ENCODE results near the gene DNAJB9.
"Not testable (repeated sequence)": the region's sequence is repeated elsewhere in the genome, so short reads cannot be mapped to it uniquely, and the experiment has no call there.

DNAJB9 gene

DNA sequence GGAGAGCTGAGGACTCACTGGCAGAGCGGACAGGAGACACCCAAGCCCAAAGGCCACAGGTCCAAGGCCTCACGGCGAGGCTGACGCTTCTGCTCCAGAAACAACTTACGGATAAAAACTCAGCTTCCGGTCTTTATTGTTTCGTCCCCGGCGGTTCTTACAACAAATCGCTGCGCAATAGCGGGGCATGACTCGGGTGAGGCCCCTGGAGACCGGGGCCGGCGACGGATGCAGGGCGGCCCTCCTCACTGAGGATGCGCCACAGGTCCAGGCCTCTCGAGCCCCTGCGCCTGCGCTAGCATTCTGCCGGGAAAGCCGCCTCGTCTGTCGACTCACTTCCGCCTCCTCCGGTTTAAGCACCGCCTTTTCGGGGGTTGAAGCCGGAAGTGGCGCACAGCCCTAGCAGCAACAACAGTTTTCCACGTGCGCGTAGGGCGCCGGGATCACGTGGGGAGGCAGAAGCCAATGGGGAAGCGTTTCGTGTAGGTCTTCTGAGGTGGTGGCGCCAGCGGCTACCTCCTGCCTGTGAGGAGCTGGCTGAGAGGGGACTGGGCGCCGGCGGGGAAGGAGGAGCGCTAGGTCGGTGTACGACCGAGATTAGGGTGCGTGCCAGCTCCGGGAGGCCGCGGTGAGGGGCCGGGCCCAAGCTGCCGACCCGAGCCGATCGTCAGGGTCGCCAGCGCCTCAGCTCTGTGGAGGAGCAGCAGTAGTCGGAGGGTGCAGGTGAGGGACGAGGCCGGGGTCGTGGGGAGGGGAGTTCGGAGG lies at the start of gene DNAJB9, which contains the start of gene THAP5:
Gene DNAJB9, plus strand, starts transcription at position 494 of the 765 bp plus-strand sequence. CDS start 1,853 bp downstream, outside the sequence.
Gene THAP5, minus strand, starts transcription at position 326 of the 765 bp plus-strand sequence. Its CDS starts 137 bp downstream, at position 189.
- peak; percentile 92 to 99 for DNase-seq (ENCODE audit: low spot score in 2 of 2)
- Mint-ChIP-seq H3K36me3 (peaks cover 75% of the 10 kb centered on the region), H3K27ac (peak within 1 kb of the TSS; percentile 100), H3K4me3 (peak within 1 kb of the TSS; percentile 95), H3K9me3 (no peaks in the 10 kb centered on the region), H3K4me1 (peaks cover 35% of the 10 kb centered on the region)
- ATAC-seq, result peak; percentile 93

- Mint-ChIP-seq H3K27ac (no peak overlapping the region), H3K36me3 (peaks cover 65% of the 10 kb centered on the region), H3K9me3 (no peaks in the 10 kb centered on the region), H3K4me1 (peaks cover 39% of the 10 kb centered on the region), H3K4me3 (no peak overlapping the region)
- ATAC-seq (no peak), DNase-seq (ENCODE audit: low spot score in 2 of 2) (no peak)
These were observed 46.9 kb upstream of the DNAJB9 start for GRCh38 chr7:108522780-108523179.

DNA sequence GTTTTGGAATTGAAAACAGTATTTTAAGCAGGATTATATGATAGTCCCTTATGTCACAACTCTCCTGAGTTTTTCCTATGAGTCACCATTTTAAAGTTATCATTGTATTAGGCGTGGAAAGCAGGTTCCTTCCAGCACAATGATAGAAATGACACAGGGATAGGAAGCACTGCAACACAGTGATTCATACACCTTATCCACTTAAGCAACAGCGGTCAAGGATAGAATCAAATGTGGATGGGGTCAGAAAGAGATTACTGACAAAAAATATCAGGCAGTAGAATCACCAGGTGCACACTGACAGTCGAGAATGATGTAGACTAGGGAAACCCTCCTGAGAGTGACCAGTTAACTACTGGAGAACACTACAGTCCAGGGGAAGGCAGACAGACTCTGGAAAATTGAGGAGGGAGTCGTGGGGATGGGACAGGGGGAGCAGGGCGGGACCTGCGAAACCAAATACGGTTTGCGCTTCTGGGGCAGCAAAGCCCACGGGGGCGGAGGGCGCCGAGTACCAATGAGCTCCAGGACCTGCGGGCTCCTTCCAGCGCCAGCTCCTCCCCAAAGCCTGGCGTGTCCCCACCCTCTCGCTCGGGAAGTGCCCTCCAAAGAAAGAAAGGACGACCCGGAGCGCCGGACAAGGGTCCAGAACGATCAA lies 44.2 kb upstream of the DNAJB9 start:
- Mint-ChIP-seq H3K9me3 (no peaks in the 10 kb centered on the region), H3K27ac (peak overlapping the region; percentile 98), H3K4me1 (peaks cover 36% of the 10 kb centered on the region), H3K4me3 (peak overlapping the region; percentile 91), H3K36me3 (peaks cover 39% of the 10 kb centered on the region)
- DNase-seq (ENCODE audit: low spot score in 2 of 2) (no peak), ATAC-seq (peak; percentile 63)

GRCh38 chr7:108525985-108526767 lies 43.5 kb upstream of the DNAJB9 start, which contains the start of gene PNPLA8:
PNPLA8 (minus strand) TSS chr7:108526135; CDS start chr7:108515491, 10,644 bp downstream.
- Mint-ChIP-seq H3K27ac (peak within 1 kb of the TSS; percentile 98), H3K36me3 (peaks cover 33% of the 10 kb centered on the region), H3K4me1 (peaks cover 31% of the 10 kb centered on the region), H3K9me3 (no peaks in the 10 kb centered on the region), H3K4me3 (peak within 1 kb of the TSS; percentile 91)
- DNase-seq (ENCODE audit: low spot score in 2 of 2) (peak; percentile 99 to 100), ATAC-seq (peak; percentile 95)

- peaks cover 26% of the 10 kb centered on the region for H3K4me1 Mint-ChIP-seq
- ATAC-seq (no peak), DNase-seq (ENCODE audit: low spot score in 2 of 2) (no peak)
These were observed 43.0 kb upstream of the DNAJB9 start for GRCh38 chr7:108526768-108527017.

DNA sequence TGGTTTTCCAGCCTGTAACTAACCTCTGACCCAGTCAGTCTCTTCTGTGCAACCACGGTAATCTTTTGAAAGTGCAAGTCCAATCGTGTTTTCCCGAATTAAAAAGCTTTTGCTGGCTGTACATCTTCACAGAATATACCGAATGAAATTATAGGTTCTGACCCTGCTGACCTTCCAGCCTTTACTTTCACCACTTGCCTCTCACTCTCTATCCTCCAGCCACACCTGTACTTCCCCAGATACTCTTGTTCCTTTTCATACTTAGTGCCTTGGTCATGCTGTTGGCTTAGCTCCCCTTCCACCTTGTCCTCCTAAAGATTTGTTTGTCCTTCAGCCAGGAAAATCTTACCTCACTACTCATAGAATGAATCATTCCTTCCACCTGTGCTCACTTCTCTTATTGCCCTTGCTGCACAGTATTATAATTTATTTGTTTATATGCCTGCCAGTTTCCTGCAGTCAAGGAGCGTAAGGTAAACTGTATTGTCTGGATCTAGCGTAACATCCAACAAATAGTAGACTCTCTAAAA lies 41.4 kb upstream of the DNAJB9 start:
- DNase-seq (ENCODE audit: low spot score in 2 of 2) (no peak), ATAC-seq (no peak)
- no peaks in the 10 kb centered on the region for H3K9me3 Mint-ChIP-seq
- H3K36me3 Mint-ChIP-seq, result peaks cover 17% of the 10 kb centered on the region
- H3K27ac Mint-ChIP-seq, result peak overlapping the region; percentile 16
- peaks cover 19% of the 10 kb centered on the region for H3K4me1 Mint-ChIP-seq
- no peak overlapping the region for H3K4me3 Mint-ChIP-seq

More at GRCh38 chr7:108526768-108527017, 43.0 kb upstream of the DNAJB9 start:
- Mint-ChIP-seq H3K36me3 (peaks cover 28% of the 10 kb centered on the region), H3K4me3 (peak overlapping the region; percentile 91), H3K27ac (peak overlapping the region; percentile 98), H3K9me3 (no peaks in the 10 kb centered on the region)

DNA sequence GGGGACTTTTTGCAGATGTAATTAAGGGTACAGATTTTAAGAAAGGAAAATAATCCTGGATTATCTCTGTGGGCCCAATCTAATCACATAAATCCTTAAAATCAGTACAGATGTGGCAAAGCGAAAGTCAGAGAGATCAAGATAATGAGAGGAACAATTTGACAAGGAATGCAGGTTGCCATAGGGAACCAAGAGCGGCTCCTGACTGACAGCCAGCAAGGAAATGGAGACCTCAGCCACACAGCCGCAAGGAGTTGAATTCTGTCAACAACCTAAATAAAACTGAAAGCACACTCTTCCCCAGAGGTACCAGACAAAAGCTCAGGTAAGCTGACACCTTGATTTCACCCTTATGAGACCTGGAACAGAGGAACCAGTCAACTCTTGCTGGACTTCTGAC lies 40.3 kb upstream of the DNAJB9 start:
- no peak overlapping the region for H3K4me3 Mint-ChIP-seq
- ATAC-seq, result no peak
- H3K9me3 Mint-ChIP-seq, result no peaks in the 10 kb centered on the region
- no peak overlapping the region for H3K27ac Mint-ChIP-seq
- peaks cover 9% of the 10 kb centered on the region for H3K4me1 Mint-ChIP-seq
- DNase-seq (ENCODE audit: low spot score in 2 of 2), result no peak
- H3K36me3 Mint-ChIP-seq, result peaks cover 17% of the 10 kb centered on the region

GRCh38 chr7:108533712-108534111 lies 36.0 kb upstream of the DNAJB9 start:
- no peak overlapping the region for H3K4me3 Mint-ChIP-seq
- no peaks in the 10 kb centered on the region for H3K4me1 Mint-ChIP-seq
- ATAC-seq, result no peak
- H3K9me3 Mint-ChIP-seq, result no peaks in the 10 kb centered on the region
- no peak for DNase-seq (ENCODE audit: low spot score in 2 of 2)
- H3K36me3 Mint-ChIP-seq, result no peaks in the 10 kb centered on the region
- H3K27ac Mint-ChIP-seq, result no peak overlapping the region

- DNase-seq (ENCODE audit: low spot score in 2 of 2), result no peak
- no peaks in the 10 kb centered on the region for H3K9me3 Mint-ChIP-seq
- no peaks in the 10 kb centered on the region for H3K4me1 Mint-ChIP-seq
- H3K36me3 Mint-ChIP-seq, result no peaks in the 10 kb centered on the region
- no peak overlapping the region for H3K27ac Mint-ChIP-seq
- no peak overlapping the region for H3K4me3 Mint-ChIP-seq
- no peak for ATAC-seq
These were observed 34.4 kb upstream of the DNAJB9 start for GRCh38 chr7:108535257-108535656.

DNA sequence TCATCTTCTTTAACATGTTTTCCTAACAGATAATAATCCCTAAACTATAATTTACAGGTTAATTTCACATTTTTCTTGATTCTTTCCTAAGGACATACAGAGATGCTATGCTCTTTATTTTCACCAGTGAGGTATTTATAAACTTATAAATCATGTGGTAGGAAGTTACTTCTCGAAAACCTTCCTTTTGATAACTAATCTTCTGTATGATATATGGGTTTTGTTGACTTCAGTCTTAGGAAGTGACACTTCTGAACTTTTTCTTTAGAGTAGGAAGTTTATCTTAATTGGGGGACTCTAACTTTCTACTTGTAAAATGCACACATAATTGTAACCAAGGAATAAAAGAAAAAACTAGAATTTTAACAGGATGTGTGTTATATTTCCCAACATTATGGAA lies 33.9 kb upstream of the DNAJB9 start:
- DNase-seq (ENCODE audit: low spot score in 2 of 2), result no peak
- H3K36me3 Mint-ChIP-seq, result no peaks in the 10 kb centered on the region
- no peaks in the 10 kb centered on the region for H3K9me3 Mint-ChIP-seq
- H3K27ac Mint-ChIP-seq, result no peak overlapping the region
- H3K4me1 Mint-ChIP-seq, result no peaks in the 10 kb centered on the region
- ATAC-seq, result no peak
- H3K4me3 Mint-ChIP-seq, result no peak overlapping the region

- Mint-ChIP-seq H3K9me3 (no peaks in the 10 kb centered on the region), H3K4me3 (no peak overlapping the region), H3K36me3 (no peaks in the 10 kb centered on the region), H3K4me1 (no peaks in the 10 kb centered on the region), H3K27ac (no peak overlapping the region)
- DNase-seq (ENCODE audit: low spot score in 2 of 2) (no peak), ATAC-seq (no peak)
These were observed 32.4 kb upstream of the DNAJB9 start for GRCh38 chr7:108537229-108537628.

GRCh38 chr7:108538236-108538635 lies 31.4 kb upstream of the DNAJB9 start:
- not testable (repeated sequence) for H3K4me3 Mint-ChIP-seq; DNase-seq (ENCODE audit: low spot score in 2 of 2); H3K36me3 Mint-ChIP-seq; H3K9me3 Mint-ChIP-seq; H3K27ac Mint-ChIP-seq; H3K4me1 Mint-ChIP-seq; ATAC-seq

DNA sequence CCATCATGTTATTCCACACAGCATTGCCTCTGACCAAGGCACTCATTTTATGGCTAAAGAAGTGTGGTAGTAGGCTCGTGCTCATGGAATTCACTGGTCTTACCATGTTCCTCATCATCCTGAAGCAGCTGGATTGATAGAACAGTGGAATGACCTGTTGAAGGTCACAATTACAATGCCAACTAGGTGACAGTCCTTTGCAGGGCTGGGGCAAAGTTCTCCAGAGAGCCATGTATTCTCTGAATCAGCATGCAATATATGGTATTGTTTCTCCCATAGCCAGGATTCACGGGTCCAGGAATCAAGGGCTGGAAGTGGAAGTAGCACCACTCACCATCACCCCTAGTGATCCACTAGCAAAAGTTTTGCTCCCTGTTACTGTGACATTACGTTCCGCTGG lies 31.0 kb upstream of the DNAJB9 start:
- not testable (repeated sequence) for ATAC-seq; DNase-seq (ENCODE audit: low spot score in 2 of 2); H3K27ac Mint-ChIP-seq; H3K9me3 Mint-ChIP-seq; H3K36me3 Mint-ChIP-seq; H3K4me3 Mint-ChIP-seq; H3K4me1 Mint-ChIP-seq

DNA sequence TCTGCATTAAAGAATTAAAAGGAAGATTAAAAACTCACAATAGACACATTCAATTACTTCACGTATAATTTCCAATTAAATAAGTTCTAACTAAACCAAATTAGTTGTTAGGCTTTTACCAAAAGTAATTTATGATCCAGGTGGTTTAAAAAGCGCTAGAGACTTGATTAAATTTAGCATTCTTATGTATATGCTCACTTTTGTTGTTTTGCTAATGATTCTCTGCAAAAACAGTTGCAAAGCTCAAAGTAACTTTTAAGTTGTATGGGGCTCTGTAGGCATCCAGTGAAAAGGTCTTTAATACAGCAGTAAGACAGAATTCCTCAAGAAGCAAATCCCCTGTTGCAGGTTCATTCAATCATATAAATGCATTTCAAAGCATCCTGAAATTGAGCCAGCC lies 28.2 kb upstream of the DNAJB9 start:
- no peaks in the 10 kb centered on the region for H3K4me1 Mint-ChIP-seq
- H3K9me3 Mint-ChIP-seq, result no peaks in the 10 kb centered on the region
- DNase-seq (ENCODE audit: low spot score in 2 of 2) (no peak), ATAC-seq (no peak)
- no peaks in the 10 kb centered on the region for H3K36me3 Mint-ChIP-seq
- no peak overlapping the region for H3K27ac Mint-ChIP-seq
- no peak overlapping the region for H3K4me3 Mint-ChIP-seq

DNA sequence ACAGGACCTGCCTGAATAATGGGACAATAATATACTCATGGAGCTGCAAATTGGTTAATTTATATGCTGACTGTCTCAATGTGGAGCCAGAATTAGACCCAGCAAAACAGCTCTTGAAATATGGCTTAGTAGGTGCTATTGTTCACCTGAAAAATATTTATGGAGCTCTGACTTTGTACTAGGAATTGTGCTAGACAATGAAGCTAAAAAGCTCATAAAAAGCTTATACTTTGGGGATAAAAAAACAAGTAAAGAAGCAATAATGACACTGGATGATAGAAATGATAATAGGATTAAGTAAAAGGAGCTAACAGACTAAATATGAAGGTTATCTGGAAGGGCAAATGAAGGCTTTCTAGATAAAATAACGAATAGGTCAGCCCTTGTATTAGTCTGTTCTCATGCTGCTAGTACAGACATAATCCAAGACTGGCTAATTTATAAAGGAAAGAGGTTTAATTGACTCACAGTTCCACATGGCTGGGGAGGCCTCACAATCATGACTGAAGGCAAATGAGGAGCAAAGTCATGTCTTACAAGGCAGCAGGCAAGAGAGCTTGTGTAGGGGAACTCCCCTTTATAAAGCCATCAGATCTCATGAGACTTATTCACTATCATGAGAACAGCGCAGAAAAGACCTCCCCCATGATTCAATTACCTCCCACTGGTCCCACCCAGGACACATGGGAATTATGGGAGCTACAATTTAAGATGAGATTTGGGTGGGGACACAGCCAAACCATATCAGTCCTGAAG lies 21.4 kb upstream of the DNAJB9 start:
- not testable (repeated sequence) for H3K9me3 Mint-ChIP-seq; ATAC-seq; H3K36me3 Mint-ChIP-seq; H3K4me1 Mint-ChIP-seq; H3K4me3 Mint-ChIP-seq; DNase-seq (ENCODE audit: low spot score in 2 of 2); H3K27ac Mint-ChIP-seq

Measured in stimulated activated effector memory CD8-positive, alpha-beta T cell treated with anti-CD3 and anti-CD28 coated beads, Interleukin-12 subunit alpha, Interleukin-12 subunit beta, amount 100 ng/mL, for 72 hours (primary cell).